ENCODE results near the gene SLC47A1. TPM values are rescaled to one million over a fixed set of nuclear protein-coding genes. Genes with fewer than 3 reads are reported as not detected.
A peak's percentile ranks its signal among the peaks of the same experiment; 100 is the strongest.

SLC47A1 gene
- total and polyA plus RNA-seq, 2 of the 13 experiments (the other 11 are each of a cell fraction or from before 2014, with no cell fraction given) = 42.1 to 67.5 TPM

DNA sequence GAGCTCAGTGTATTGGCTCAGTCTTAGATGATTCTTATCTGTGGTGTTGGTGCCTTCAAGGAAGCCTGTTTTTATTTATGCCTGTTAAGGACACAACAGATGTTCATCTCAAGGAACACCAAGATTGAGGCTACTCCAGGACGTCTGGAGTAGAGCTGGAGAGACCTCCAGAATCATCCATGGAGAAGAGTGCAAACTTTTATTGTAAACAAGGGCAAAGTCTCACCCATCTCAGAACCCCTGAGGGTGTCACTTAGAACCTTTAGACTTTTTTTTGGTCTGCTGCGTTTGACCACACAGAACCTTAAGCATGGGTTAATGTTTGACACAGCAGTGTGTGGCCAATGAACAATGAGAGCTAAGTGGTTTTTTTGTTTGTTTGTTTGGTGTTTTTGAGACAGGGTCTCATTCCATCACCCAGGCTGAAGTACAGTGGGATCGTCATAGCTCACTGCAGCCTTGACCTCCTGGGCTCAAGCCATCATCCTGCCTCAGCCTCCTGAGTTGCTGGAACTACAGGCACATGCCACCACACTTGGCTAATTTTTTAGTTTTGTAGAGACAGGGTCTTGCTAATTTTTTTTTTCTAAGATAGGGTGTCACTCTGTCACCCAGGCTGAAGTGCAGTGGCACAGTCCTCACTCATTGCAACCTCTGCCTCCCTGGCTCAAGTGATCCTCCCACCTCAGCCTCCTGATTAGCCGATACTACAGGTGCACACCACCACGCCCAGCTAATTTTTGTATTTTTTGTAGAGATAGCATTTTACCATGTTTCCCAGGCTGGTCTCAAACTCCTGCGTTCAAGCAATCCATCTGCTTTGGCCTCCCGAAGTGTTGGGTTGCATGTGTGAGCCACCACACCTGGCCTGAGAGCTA, 16.3 kb downstream of the SLC47A1 start (continued):
- TF ChIP-seq PCBP1 (IDR thresholded peaks at IDR 0.05; ENCODE audit: borderline replicate concordance, low read depth, low read length) = no peak
- TF ChIP-seq ZNF263 (CRISPR knock-in tag; IDR thresholded peaks at IDR 0.05) = peak; percentile 21; the same call in 1 of the 2 replicates
- 0 out of 2 replicates have a peak, but pooled peaks have one; percentile 6 for TF ChIP-seq ZNF629 (CRISPR knock-in tag; conservative IDR thresholded peaks at IDR 0.05)
- no peak for TF ChIP-seq AGO2 (optimal IDR thresholded peaks at IDR 0.05; ENCODE audit: low read depth, low read length)
- no peak for TF ChIP-seq ZNF615 (CRISPR knock-in tag; IDR thresholded peaks at IDR 0.05; ENCODE audit: borderline replicate concordance)
- no peak for TF ChIP-seq AGO1 (IDR thresholded peaks at IDR 0.05; ENCODE audit: low read depth, low read length, poor library complexity, severe bottlenecking)
- TF ChIP-seq, protein P1, sequence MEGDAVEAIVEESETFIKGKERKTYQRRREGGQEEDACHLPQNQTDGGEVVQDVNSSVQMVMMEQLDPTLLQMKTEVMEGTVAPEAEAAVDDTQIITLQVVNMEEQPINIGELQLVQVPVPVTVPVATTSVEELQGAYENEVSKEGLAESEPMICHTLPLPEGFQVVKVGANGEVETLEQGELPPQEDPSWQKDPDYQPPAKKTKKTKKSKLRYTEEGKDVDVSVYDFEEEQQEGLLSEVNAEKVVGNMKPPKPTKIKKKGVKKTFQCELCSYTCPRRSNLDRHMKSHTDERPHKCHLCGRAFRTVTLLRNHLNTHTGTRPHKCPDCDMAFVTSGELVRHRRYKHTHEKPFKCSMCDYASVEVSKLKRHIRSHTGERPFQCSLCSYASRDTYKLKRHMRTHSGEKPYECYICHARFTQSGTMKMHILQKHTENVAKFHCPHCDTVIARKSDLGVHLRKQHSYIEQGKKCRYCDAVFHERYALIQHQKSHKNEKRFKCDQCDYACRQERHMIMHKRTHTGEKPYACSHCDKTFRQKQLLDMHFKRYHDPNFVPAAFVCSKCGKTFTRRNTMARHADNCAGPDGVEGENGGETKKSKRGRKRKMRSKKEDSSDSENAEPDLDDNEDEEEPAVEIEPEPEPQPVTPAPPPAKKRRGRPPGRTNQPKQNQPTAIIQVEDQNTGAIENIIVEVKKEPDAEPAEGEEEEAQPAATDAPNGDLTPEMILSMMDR (CRISPR knock-in tag; IDR thresholded peaks at IDR 0.05) = 0 out of 2 replicates have a peak, but pooled peaks have one; percentile 7
- no peak for TF ChIP-seq SIN3A (IDR thresholded peaks at IDR 0.05; ENCODE audit: borderline replicate concordance, low read depth, low read length)
- peak; percentile 52; the same call in 1 of the 2 replicates for TF ChIP-seq ZMAT3 (CRISPR knock-in tag; conservative IDR thresholded peaks at IDR 0.05)
- TF ChIP-seq ZNF891 (CRISPR knock-in tag; IDR thresholded peaks at IDR 0.05) = no peak
- peak; percentile 33; the same call in 1 of the 2 replicates for TF ChIP-seq SMYD3 (CRISPR knock-in tag; IDR thresholded peaks at IDR 0.05)
- TF ChIP-seq NCOR1 (IDR thresholded peaks at IDR 0.05; ENCODE audit: borderline replicate concordance, low read length) = peak; percentile 89; the same call in 1 of the 2 replicates
- TF ChIP-seq, protein P2, sequence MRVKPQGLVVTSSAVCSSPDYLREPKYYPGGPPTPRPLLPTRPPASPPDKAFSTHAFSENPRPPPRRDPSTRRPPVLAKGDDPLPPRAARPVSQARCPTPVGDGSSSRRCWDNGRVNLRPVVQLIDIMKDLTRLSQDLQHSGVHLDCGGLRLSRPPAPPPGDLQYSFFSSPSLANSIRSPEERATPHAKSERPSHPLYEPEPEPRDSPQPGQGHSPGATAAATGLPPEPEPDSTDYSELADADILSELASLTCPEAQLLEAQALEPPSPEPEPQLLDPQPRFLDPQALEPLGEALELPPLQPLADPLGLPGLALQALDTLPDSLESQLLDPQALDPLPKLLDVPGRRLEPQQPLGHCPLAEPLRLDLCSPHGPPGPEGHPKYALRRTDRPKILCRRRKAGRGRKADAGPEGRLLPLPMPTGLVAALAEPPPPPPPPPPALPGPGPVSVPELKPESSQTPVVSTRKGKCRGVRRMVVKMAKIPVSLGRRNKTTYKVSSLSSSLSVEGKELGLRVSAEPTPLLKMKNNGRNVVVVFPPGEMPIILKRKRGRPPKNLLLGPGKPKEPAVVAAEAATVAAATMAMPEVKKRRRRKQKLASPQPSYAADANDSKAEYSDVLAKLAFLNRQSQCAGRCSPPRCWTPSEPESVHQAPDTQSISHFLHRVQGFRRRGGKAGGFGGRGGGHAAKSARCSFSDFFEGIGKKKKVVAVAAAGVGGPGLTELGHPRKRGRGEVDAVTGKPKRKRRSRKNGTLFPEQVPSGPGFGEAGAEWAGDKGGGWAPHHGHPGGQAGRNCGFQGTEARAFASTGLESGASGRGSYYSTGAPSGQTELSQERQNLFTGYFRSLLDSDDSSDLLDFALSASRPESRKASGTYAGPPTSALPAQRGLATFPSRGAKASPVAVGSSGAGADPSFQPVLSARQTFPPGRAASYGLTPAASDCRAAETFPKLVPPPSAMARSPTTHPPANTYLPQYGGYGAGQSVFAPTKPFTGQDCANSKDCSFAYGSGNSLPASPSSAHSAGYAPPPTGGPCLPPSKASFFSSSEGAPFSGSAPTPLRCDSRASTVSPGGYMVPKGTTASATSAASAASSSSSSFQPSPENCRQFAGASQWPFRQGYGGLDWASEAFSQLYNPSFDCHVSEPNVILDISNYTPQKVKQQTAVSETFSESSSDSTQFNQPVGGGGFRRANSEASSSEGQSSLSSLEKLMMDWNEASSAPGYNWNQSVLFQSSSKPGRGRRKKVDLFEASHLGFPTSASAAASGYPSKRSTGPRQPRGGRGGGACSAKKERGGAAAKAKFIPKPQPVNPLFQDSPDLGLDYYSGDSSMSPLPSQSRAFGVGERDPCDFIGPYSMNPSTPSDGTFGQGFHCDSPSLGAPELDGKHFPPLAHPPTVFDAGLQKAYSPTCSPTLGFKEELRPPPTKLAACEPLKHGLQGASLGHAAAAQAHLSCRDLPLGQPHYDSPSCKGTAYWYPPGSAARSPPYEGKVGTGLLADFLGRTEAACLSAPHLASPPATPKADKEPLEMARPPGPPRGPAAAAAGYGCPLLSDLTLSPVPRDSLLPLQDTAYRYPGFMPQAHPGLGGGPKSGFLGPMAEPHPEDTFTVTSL (CRISPR knock-in tag; IDR thresholded peaks at IDR 0.05; ENCODE audit: borderline replicate concordance) = peak; percentile 75
- TF ChIP-seq FOSL2 (CRISPR knock-in tag; IDR thresholded peaks at IDR 0.05) = peak; percentile 54
